ENCODE results near the gene KIF5A.

GRCh38 chr12:57528831-57529555 is 20.9 kb upstream of the KIF5A start:
- TF ChIP-seq CTCF (IDR thresholded peaks at IDR 0.05) (no peak), EZH2phosphoT487 (IDR thresholded peaks at IDR 0.05) (no peak), EZH2 (IDR thresholded peaks at IDR 0.05) (no peak)

Measured in neural progenitor cell (in vitro differentiated cells).